ENCODE measurements around the gene DOCK9.

GRCh38 chr13:98960606-98961502 lies 17.0 kb downstream of the DOCK9 start:
- TF ChIP-seq CTCF (IDR thresholded peaks at IDR 0.05) = no peak
- no peak for TF ChIP-seq POLR2AphosphoS5 (IDR thresholded peaks at IDR 0.05; ENCODE audit: insufficient read depth in 1 of 2, low read depth in 1 of 2)
